HG03460 (cell line): ENCODE measurements around the gene UNC13D.
"Not testable (repeated sequence)": the region's sequence is repeated elsewhere in the genome, so short reads cannot be mapped to it uniquely, and the experiment has no call there.

Experiments used
- ATAC-seq: cut with Tn5 transposase; IDR thresholded peaks from one replicate; pipeline ENCODE4 v1.9.1; 2021; ENCODE audit not compliant: unreplicated experiment

The UNC13D gene

DNA sequence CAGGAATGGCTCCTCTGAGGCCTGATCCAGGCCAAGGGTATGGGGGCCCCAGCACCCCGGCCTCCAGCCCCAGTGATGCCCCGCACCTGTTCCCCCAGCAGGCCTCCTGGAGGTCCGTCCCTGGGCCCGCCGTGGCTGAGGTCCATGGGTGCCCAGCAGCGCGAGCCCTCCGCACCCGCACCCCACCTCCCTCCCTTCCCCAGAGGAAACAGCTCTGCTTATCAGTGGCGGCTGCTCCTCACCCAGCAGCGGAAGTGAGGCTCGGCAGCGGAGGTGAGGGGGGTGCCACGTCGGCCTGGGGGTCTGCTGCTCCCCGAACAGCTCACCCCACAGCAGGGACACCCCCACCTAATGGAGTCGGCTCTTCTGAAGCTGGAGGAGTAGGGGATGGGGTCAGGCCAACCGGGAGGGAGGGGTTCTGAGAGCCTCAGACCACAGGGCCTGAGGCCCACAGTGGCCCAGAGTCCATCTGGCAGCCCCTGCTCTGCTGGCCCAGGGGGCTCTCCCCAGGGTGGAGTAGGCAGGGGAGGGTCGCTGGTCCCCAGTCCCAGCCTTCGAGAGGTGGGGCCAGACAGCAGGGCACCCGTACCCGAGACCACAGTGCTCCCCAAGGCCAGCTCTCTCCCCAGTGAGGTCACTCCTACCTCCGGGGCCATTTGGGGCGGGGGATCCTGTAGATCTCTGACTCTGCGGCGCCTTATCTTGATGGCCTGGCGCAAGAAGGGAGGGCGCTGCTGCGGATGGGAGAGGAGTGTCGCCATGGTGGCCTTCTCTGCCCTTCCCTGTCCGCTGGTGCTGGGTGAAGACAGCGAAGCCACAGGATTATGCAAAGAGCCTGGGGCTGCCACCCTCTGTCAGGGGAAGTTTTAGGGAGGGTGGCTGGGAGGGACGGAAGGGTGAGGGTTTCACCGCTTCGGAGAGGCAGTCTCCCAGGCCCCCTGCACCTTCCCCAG lies at the start of gene UNC13D:
TSS of gene UNC13D (minus strand) at position 828 of the 953 bp plus-strand sequence. CDS start at position 761, 67 bp downstream.
- peak; percentile 22 for ATAC-seq

DNA sequence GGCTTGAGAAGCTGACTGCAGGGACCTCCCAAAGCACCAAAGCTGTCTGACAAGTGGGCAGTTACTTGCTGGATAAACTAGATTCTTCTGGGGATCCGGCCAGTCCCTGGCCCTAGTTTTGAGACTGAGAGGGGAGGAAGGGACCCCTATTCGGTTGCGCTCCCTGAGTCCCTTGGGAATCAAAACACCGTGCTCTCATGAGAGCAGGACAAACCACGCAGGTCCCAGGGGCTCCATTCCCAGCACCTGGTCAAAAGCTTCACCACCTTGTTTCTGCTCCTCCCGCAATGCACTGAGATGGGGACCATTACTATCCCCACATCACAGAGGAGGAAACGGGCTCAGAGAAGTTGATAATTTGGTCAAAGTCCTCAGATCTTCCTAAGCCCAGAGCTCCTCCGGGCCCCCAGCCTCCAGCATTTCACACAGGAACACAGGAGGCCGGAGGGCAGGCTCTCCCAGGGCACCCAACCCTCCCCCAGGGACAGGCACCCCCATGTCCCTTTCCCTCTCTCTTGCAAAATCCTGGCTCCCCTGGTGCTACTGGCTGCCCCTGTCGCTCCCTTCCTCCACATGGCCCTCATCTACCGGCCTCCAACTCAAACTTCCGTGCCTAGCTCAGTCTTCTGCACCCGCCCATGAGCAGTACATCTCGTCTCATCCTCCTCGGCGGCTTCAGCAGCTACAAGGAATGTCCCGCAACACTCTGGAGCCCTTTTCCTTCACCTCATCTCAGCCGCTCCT lies 49.3 kb upstream of the UNC13D start:
- ATAC-seq, result no peak

DNA sequence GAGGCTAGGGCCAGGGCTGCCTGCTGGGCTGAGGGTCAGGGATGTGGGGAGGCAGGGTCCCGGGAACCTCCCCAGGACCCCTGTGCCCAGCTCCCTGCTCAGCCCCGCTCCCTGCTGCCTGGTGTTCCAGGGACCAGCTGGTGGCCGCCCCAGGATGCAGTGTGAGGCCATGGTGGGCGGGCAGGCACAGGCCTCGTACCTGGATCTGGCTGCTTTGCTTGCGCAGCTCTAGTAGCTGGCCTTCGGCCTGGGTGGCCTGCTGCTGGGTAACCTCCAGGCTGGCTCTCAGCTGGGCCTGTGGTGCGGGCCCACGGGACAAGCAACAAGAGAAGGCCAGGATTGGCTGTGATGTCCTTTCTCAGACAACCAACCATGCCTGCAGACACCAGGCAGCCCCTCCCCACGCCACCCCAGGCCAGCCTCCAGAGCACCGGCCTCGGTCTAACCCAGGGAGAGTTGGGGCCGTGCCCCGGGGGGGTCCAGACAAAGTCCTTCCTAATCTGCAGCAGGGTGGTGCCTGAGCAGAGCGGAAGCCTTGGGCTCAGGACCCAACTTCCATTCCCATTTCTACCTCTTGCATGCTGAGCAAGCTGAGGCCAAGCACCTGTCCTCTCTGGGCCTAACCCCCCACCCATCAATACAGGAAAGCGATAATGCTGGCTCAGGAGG lies 48.5 kb upstream of the UNC13D start:
- ATAC-seq, result no peak

DNA sequence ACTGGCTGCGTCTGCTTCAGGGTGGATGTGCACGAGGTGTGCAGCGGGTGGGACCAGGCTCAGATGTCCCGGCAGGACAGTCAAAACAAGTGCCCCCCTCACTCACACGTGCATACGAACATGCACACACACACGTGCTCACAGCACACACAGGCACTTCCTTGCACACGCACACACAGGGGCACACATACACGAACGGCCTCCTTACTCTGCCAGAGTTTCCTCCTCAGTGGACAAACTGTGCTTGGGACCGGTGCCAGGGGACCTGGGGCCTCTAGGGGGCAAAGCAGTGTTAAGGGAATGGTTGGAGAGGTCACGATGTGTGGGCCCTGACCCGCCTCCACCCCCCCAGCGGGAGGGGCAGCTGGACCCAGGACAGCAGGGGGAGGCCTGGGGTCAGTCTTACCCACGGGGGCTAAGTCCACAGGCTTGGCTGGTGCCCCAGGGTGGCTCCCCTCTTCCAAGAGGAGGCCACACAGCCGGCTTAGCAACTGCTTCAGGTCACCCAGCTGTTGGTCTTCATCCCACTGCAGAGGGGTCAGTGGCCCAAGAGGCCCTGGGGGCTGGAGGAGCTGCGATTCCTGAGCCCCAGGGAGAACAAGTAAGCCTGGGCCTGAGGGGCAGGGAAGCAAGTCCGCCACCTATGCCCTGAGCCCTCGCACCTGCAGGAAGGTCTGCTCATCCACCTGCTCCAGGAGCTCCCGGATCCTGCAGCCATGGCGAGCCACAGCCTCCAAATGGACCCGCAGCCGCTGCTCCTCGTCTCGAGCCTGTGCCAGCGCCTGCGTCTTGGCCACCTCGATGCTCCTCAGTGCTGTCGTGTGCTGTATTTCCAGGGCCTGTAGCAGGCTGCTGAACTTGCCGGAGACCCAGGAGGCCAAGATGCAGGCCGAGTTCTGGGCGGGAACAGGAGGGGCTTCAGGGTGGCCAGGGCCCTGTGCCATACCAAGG lies 47.7 kb upstream of the UNC13D start:
- ATAC-seq, result no peak

DNA sequence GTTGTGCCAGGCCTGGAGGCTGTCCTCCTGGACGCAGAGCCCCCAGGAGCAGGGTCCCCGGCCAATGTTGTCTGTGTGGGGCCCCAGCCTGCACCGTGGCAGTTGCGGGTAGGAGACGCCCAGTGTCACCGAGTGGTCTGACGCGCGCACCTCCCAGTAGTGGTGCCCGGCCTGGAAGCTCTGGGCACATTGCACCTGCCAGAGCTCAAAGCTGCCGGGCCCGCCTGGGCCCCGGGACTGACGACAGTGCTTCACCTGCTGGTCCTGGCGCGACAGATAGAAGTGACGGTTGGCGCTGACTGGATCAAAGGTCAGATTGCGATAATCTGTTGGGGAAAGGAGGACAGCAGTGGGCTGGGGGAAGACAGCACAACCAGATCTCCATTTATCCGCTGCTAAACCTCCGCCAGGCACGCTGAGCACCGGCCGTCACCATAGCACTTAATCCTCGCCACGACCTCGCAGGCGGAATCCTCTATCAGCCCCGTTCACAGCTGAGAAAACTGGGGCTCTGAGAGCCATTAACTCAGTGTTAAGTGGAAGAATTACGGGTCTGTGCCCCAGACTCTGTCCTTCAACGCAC lies 46.9 kb upstream of the UNC13D start:
- no peak for ATAC-seq

DNA sequence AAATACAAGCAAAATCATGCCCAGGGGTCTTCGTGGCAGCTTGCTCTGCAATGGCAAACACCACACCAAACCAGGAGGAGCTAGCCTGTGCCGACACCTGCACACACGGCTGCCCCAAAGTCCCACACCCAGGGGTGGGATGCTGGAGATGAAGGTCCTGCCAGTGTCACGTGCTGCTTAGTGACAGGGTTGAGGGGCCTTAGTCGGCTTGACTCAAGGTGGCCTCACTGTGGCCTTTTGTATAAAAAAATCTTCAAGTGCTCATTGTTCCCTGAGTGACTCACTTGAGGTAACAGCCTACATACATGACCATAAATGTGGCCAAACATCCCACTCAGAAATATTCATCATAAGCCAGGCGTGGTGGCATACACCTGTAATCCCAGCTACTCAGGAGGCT lies 45.2 kb upstream of the UNC13D start:
- ATAC-seq, result no peak

DNA sequence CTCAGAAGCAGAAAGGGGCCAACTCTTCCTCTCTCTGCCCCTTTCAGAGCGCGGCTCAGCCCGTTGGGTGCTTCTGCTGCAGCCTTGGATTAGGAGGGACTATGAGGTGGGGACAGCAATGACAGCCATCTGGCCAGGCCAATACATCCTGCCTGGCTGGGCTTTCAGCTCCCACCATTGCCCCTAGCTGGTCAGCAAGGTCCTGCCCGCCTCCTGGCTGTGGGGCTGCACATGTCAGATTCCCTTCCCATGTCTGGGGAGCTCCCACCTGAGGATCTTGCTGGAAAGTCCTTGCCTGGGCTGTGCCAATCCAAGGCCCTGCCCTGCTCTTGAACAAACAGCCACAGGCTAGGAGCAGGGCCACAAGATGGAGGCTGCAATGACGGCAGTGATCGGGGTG lies 44.3 kb upstream of the UNC13D start:
- ATAC-seq, result no peak

DNA sequence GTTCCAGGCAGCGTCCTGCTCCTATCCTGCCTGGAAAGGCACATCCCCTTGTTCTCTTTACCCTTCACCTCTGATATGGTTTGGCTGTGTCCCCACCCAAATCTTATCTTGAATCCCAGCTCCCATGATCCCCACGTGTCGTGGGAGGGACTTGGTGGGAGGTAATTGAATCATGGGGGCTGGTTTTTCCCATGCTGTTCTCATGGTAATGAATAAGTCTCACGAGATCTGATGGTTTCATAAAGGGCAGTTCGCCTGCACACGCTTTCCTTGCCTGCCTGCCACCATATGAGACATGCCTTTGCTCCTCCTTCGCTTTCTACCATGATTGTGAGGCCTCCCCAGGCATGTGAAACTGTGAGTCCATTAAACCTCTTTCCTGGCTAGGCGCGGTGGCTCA lies 41.7 kb upstream of the UNC13D start:
- ATAC-seq, result not testable (repeated sequence)

DNA sequence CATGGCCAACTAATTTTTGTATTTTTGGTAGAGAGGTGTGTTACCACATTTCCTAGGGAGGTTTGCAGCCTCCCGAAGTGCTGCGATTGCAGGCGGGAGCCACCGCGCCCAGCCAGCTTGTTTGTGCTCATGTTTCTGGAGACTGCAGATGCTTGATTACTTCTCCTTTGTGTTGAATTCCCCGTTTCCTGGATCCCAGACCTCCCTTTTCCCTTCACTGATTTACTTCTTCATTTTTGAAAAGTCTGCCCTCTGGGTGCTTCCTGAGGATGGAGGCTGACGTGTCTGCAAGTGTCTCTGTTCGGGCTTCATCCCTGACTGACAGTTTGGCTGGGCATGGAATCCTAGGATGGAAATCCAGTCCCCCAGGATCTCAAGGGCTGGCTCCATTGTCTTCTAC lies 41.2 kb upstream of the UNC13D start:
- ATAC-seq, result no peak

DNA sequence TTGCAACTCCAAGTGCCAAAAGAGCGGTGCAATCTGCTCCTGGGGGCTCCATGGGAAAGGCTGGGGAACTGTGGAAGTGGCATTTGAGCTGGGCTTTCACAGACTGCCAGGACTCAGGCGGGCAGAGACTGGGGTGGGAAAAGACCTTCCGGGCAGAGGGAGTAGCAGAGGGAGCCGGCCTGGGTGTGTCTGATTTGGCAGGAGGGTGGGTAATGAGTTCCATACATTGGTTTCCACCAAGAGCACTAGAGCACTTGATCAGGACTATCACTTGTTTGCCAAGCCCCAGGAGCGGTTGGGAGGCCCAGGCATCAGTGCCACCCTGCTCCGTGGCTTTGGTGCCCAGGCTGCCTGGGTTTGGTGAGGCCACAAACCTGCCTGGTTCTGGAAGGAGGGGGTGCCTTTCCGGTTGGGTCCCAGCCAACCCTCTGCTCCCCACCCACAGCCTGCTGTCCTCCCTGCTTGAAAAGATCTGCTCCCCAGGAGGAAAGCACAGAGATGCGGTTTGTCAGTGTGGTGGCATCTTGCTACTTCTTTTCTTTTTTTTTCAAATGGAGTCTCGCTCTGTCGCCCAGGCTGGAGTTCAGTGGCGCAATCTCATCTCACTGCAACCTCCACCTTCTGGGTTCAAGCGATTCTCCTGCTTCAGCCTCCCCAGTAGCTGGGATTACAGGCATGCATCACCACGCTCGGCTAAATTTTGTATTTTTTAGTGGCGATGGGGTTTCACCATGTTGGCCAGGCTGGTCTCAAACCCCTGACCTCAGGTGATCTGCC lies 37.7 kb upstream of the UNC13D start:
- ATAC-seq, result no peak

DNA sequence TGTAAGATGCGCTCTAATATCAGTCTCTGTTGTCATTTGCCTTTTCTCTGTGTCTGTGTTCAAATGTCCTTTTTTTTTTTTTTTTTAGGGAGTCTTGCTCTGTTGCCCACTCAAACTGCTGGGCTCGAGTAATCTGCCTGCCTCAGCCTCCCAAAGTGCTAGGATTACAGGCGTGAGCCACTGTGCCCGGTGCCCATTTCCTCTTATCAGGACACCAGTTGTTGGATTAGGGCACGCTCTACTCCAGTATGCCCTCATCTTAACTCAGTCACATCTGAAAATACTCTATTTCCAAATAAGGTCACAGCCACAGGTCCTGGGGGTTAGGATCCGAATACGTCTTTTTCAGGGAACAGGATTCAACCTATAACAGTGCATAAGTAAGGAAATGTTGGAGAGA lies 36.1 kb upstream of the UNC13D start:
- ATAC-seq, result no peak

DNA sequence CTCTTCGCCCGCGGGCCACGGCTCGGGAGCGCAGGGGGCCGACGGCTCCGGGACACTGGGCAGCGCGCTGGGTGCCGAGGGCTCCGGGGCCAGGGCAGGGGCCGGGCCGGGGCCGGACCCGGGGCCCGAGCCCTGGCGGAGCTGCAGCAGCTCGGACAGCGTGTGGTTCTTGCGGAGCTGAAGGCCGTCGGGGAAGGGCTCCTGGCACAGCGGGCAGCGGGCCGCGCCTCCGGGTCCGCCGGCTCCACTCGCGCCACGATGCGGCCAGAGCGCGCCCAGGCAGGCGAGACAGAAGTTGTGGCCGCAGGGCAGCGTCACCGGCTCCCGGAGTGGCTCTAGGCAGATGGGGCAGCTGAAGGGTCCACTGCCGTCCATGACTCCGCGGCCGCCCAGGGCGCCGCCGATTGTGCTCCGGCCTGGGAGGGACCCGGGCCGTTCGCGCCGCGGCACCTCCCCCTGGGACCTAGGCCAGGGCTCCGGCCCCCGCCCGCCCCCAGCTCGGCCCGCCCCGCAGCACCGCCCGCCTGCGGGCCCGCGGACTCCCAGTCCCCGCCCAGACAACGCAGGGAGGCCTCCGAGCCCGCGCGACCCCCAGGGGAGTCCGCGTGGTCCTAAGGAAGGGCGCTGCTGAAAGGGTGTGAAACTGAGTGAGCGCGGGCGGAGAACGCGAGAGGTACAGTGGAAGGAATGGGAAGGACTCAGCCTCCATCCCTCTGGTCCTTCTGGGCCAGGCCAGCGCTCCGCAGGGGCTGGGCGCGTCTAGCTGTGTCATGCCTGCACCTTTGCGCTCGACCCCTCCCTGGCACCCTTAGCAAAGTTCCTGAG lies 34.2 kb upstream of the UNC13D start, which contains the start of gene TRIM47:
TSS of gene TRIM47 (minus strand) at position 408 of the 825 bp plus-strand sequence. CDS start at position 375, 33 bp downstream.
- ATAC-seq, result no peak

DNA sequence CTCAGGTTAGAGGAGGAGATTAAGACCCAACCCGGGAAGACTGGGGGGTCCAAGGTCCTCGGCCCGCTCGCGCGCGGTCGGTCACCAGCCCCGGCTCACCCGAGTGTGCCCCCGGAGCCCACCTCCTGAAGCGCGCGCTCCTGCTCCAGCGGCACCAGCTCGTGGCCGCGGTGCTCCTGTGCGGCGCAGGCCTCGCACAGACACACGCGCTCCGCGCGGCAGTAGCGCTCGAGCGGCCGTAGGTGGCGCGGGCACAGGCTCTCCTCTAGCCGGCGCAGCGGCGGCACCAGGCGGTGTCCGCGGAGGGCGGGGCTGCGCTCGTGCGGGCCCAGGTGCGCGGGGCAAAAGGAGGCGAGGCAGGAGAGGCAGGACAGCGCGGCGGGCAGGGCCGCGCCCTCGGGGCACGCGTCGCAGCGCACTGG lies 33.6 kb upstream of the UNC13D start:
- peak; percentile 51 for ATAC-seq

DNA sequence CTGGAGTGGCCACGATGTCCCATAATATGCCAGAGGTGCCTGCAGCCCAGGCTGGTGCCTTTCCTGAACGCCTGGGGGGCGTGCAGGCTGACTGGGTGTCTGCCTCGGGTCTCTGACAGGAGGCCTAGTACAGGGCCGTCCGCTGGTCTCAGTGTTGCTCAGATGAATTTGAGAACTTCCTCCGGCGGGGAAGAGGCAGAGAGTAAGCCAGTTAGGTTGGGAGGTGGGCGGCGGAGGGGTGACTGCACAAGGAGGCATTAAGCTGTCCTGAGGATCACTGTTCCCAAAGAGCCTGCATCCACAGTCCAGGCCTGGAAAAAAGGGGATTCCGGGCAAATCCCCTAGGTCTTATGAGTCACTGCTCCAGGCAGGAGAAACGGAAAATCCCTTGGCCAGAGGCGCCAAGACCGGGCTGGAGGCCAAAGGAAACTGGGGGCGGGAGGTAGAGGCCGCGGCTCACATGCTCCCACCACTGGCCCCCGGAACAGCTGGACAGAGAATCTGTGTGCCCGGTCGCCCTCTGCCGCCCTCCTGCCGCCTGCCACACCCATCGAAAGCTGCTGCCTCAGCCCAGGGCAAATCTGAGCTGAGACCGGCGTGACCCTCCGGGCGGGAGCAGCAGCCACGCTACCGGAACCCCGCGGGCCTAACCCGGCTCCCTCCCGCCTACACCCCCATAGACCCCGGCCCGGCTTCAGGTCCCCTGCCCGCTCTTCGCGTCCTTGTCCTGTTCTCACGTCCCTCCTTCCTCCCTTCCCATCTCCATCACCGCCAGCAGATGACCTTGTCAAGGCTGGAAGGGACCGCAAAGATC lies 32.9 kb upstream of the UNC13D start:
- ATAC-seq, result no peak

DNA sequence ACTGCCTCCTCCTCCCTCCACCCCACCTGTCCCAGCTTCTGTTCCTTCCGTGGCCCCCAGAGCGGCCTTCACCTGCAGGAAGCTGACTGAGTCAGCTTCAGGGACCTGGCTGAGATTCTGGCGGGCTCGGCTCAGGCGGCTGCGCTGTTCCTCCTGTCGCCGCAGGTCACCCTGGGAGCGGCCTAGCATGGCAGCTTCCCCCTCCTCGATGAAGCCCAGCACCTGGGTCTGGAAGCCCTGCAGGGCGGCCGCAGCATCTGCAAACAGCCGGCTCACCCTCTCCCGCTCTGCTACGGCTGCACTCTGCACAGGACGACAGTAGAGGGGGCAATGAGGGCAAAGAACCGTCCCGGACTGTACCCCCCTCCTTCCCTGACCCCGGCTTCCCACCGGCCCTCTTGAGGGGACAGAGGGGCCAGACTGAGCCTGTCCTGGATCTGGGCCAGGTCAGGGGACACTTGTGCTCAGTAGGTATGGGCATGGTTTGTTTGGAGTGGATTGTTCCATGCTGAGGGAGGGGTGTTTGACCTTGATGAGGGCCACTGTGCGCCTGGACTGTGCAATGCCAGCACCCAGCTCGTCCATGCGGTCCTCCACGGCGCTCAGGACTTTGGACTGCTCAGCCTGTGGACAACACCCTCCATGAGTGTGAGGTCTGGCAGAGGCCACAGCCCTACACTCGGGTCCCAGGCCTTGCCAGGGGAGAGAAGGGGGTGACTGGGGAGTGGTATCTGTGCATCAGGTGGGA lies 32.2 kb upstream of the UNC13D start:
- ATAC-seq, result no peak

DNA sequence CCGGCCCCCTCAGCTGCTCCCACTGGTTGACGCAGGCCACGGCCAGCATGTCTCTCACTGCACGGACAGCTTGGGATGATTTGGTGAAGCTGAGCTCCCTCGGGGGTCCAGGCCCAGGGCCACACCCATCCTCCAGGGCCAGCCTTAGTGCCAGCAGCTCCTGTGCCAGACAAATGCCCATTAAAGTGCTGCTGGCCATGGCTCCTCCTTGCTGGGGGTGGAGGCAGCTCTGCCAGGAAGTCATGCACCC lies 31.7 kb upstream of the UNC13D start:
- no peak for ATAC-seq
